B cell (primary cell): Measurements from ENCODE around the gene DMRT1.

ENCODE experiments used
- EZH2 ChIP-seq: IDR thresholded peaks from 2 replicates; pipeline ENCODE4 v1.6.1; 2012; ENCODE audit warnings: borderline replicate concordance, low read depth, mild to moderate bottlenecking, moderate library complexity, low read length; ENCODE audit not compliant: insufficient read depth, poor library complexity, severe bottlenecking
- TF ChIP-seq, protein P1 (sequence below): fragments of 200-600 bp; IDR thresholded peaks from one replicate; pipeline ENCODE4 v1.8.0; 2022; ENCODE audit warnings: antibody characterized with exemption, mild to moderate bottlenecking

DNA sequence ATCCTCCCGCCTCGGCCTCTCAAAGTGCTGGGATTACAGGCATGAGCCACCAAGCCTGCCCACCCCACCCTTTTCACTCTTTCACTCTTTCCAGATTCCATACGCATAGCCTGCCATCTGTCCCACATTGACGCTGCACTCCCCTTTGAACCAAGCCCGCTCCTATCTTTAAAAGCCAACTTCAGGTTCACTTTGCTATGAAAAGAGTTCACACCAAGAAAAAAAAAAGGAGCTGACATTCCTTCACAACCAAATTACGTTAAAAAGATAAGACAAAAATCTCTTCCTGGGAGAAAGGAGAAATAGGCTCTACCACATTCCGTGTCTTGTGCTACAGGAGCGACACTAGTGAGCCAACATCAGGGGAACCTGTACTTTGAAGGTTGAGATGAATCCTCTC lies 41.5 kb downstream of the DMRT1 start:
- TF ChIP-seq, protein P1, sequence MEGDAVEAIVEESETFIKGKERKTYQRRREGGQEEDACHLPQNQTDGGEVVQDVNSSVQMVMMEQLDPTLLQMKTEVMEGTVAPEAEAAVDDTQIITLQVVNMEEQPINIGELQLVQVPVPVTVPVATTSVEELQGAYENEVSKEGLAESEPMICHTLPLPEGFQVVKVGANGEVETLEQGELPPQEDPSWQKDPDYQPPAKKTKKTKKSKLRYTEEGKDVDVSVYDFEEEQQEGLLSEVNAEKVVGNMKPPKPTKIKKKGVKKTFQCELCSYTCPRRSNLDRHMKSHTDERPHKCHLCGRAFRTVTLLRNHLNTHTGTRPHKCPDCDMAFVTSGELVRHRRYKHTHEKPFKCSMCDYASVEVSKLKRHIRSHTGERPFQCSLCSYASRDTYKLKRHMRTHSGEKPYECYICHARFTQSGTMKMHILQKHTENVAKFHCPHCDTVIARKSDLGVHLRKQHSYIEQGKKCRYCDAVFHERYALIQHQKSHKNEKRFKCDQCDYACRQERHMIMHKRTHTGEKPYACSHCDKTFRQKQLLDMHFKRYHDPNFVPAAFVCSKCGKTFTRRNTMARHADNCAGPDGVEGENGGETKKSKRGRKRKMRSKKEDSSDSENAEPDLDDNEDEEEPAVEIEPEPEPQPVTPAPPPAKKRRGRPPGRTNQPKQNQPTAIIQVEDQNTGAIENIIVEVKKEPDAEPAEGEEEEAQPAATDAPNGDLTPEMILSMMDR, result no peak
- no peak for TF ChIP-seq EZH2
